Measurements from ENCODE around the gene MICALL2. TPM values are rescaled to one million over a fixed set of nuclear protein-coding genes. Genes with fewer than 3 reads are reported as not detected.

MICALL2 gene
- total RNA-seq, 1 donor from 2014 or later: 9.4 TPM

DNA sequence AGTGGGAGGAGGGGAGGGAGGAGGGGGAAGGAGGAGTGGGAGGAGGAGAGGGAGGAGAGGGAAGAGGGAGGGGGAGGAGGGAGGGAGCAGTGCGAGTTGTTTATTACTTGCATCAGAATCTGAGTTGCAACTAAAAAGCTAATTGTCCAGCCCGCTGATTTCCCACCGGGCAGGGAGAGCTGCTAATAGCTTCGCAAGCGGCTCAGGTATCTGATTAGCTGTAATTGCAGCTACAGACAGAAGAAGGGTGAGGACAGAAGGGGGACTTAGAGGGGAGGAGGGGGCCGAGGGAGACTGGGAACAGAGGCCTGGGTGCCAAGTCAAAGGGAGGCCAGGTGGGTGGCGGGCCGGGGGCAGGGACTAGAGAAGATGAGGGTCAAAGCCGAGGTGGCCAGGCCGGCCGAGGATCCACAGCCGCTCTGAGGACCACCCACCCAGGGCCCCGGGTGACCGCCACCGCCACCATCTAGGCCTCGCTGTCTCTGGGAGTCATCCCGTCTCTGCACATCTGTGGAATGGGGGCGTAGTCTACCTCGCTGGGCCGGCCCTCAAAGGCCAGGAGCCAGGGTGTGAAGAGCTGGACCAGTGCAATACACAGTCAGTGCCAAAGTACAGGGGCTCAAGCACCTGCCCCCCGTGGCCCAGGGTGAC lies 54.2 kb downstream of the MICALL2 start:
- DNase-seq: no peak
- intact Hi-C loops (cut with micrococcal nuclease): no loop called here
- ATAC-seq: no peak

DNA sequence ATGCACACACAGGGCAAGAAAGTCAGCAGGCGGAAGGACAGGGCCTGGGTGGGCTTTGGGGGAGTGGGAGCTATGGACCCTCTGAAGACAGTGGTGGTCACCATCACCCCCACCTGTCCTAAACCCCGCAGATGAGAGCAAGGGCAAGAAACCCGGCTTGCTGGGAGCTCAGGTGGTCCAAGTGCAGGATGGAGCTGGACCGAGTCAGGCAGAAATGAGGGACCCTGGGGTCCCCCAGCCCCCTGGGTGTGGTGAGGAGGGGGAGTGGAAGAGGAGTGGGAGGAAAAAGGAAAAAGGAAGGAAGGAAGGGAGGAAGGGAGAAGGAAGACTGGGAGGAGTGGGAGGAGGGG lies 54.8 kb downstream of the MICALL2 start:
- ATAC-seq: no peak
- intact Hi-C loops (cut with micrococcal nuclease): no loop called here
- no peak for DNase-seq

- no peak for ATAC-seq
- intact Hi-C loops (cut with micrococcal nuclease): no loop called here
- DNase-seq: no peak
These were observed 55.4 kb downstream of the MICALL2 start for GRCh38 chr7:1403638-1404459.

DNA sequence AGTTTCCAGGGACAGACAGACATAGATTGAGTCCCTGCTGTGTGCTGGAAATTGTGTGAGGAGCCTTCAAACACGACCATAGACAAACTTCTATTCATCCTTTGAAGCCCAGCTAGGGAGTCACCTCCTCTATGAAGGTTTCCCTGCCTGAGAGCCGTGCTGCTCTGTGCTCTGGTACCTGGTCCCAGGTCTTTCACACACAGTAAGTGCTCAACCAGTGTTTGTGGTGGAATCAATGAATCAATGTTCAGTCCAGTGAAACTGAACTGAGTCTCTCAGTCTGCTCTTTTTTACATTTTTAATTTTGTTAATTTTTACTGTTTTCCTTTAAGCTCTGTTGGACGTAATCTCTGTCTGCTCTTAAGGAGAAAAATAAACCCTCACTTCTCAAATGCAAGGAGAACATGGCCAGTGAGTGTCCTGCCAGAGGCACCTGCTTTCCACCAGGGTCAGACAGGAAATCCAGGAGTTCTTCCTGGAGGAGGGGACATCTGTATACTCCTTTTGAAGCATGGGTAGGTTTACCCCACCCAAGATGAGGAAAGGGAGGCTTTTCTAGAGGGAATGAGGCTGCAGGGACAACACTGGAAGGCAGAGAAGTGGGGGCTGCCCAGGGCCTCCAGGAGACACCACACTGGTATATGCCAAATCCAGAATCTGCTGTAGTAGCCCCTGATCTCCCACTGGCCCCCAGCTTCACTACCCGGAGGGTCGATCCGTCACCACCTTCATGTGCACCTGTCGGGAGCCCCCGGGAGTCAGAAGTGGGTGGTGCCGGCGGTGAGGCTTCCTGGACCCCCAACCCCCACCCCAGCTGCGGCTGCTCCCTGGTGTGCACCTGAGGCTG lies 56.3 kb downstream of the MICALL2 start:
- DNase-seq (no peak), ATAC-seq (no peak)
- intact Hi-C loops (cut with micrococcal nuclease): no loop called here

DNA sequence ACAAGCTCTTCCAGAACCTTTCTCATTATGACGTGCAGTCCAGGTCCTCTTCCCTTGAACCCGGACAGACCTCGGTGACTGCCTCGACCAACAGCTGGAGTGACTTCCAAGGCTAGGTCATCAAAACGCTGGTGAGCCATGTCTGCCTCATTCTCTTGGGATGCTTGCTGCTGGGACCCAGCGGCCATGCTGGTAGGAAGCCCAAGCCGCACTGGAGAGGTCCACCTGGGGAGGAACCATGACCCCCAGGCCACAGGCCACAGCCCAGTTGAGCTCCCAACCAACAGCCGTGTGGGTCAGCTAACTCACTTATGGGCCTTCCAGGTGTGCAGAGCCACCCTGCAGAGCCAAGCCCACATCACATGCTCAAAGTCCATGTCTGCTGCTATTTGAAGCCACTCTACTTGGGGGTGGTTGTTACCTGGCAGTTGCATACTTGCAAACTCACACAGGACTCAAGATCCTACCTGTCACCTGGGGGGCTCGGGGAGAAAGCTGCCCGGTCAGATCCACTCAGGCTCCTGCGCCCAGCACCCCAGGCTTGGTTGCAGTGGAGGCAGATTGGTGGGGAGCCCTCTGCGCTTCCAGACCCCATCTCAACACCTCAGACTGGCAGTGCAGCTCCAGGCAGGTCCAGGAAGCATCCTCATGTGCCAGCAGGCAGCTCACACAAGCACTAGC lies 57.0 kb downstream of the MICALL2 start:
- no peak for DNase-seq
- intact Hi-C loops (cut with micrococcal nuclease): no loop called here
- no peak for ATAC-seq

- ATAC-seq (no peak), DNase-seq (no peak)
- intact Hi-C loops (cut with micrococcal nuclease): no loop called here
These were observed 58.3 kb downstream of the MICALL2 start for GRCh38 chr7:1401011-1401410.

- no peak for ATAC-seq
- no peak for DNase-seq
- intact Hi-C loops (cut with micrococcal nuclease): no loop called here
These were observed 58.9 kb downstream of the MICALL2 start for GRCh38 chr7:1400371-1400770.

GRCh38 chr7:1397491-1398327 lies 61.6 kb downstream of the MICALL2 start:
- intact Hi-C loops (cut with micrococcal nuclease): no loop called here
- DNase-seq (no peak), ATAC-seq (no peak)

DNA sequence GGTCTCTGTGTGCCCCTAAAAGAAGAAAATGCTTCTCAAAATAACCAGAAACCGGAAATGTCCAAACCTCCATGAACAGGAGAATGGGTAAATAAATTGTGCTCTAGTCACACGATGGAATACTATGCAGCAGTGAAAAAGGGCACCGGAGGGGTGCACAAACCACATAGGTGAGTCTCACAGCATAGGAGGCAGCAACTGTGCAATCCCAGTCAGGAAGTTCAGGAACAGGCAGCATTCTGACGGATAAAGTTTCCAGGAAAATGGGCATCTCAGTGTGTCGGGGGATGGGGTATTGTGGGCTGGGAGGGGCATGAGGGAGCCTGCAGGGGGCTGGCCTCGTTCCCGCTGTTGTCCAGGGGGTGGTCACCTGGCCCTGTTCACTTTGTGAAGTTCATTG lies 63.1 kb downstream of the MICALL2 start:
- ATAC-seq (no peak), DNase-seq (no peak)
- intact Hi-C loops (cut with micrococcal nuclease): no loop called here

- ATAC-seq (no peak), DNase-seq (no peak)
- intact Hi-C loops (cut with micrococcal nuclease): no loop called here
These were observed 63.8 kb downstream of the MICALL2 start for GRCh38 chr7:1395211-1396070.

DNA sequence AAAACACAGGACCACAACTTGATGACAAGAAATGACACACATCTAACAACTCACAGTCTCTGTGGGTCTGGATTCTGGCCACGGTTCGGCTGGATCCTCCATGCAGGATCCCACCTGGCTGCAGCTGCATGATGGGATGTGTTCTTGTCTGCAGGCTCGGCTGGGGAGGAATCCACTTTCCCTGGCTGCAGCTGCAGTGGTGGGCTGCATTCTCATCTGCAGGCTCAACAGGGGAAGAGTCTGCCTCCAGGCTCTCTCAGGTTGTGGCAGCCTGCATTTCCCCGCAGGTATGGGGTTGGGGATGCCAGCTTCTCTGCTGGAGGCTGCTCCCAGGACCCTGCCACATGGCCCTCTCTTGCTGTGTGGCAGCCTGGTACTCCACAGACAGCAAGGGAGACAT lies 64.9 kb downstream of the MICALL2 start:
- DNase-seq: no peak
- intact Hi-C loops (cut with micrococcal nuclease): no loop called here

GRCh38 chr7:1393421-1393820 lies 65.8 kb downstream of the MICALL2 start:
- DNase-seq: no peak
- intact Hi-C loops (cut with micrococcal nuclease): no loop called here
- ATAC-seq: no peak

More for the DNA sequence above, 64.9 kb downstream of the MICALL2 start:
- no peak for ATAC-seq

- ATAC-seq: no peak
- DNase-seq: no peak
- intact Hi-C loops (cut with micrococcal nuclease): no loop called here
These were observed 66.7 kb downstream of the MICALL2 start for GRCh38 chr7:1392556-1392955.

- ATAC-seq (no peak), DNase-seq (no peak)
- intact Hi-C loops (cut with micrococcal nuclease): no loop called here
These were observed 67.8 kb downstream of the MICALL2 start for GRCh38 chr7:1391449-1391848.

- intact Hi-C loops (cut with micrococcal nuclease): no loop called here
- no peak for DNase-seq
These were observed 70.5 kb downstream of the MICALL2 start for GRCh38 chr7:1388703-1389335.

GRCh38 chr7:1388021-1388702 lies 71.1 kb downstream of the MICALL2 start:
- no peak for DNase-seq
- no peak for ATAC-seq
- intact Hi-C loops (cut with micrococcal nuclease): no loop called here

More at GRCh38 chr7:1388703-1389335, 70.5 kb downstream of the MICALL2 start:
- ATAC-seq: no peak

DNA sequence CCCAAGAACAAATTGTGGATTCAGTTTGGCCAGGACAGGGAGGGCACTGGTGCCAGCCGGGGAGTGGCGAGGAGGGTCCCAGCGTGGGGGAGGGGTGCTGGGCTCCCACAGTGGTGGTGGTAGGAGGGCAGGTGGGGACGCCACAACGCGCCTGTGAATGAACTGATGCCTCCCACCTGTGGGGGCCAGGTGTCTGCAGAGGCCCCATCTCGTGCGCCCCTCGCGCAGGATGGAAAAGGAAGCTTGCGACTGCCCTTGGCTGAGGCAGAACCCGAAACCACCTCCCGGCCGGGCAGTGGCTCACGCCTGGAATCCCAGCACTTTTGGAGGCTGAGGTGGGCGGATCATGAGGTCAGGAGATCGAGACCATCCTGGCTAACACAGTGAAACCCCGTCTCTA lies 72.0 kb downstream of the MICALL2 start:
- intact Hi-C loops (cut with micrococcal nuclease): no loop called here
- ATAC-seq (no peak), DNase-seq (no peak)

All from left ventricle myocardium superior (tissue), 1 donor.